GM15510 (cell line): ENCODE data around the gene CBX6.

Experiments used
- POLR2A ChIP-seq: IDR thresholded peaks from 3 replicates; pipeline ENCODE4 v1.6.1; 2011; ENCODE audit warnings: borderline replicate concordance; ENCODE audit not compliant: insufficient read length; ENCODE audit errors: extremely low read depth

CBX6 gene

GRCh38 chr22:38839686-38840085 is 32.3 kb downstream of the CBX6 start:
- no peak for TF ChIP-seq POLR2A

GRCh38 chr22:38837414-38837928 is 34.5 kb downstream of the CBX6 start:
- TF ChIP-seq POLR2A = no peak

- no peak for TF ChIP-seq POLR2A
These were observed 36.1 kb downstream of the CBX6 start for GRCh38 chr22:38835888-38836301.

- no peak for TF ChIP-seq POLR2A
These were observed 37.0 kb downstream of the CBX6 start for GRCh38 chr22:38834991-38835390.

DNA sequence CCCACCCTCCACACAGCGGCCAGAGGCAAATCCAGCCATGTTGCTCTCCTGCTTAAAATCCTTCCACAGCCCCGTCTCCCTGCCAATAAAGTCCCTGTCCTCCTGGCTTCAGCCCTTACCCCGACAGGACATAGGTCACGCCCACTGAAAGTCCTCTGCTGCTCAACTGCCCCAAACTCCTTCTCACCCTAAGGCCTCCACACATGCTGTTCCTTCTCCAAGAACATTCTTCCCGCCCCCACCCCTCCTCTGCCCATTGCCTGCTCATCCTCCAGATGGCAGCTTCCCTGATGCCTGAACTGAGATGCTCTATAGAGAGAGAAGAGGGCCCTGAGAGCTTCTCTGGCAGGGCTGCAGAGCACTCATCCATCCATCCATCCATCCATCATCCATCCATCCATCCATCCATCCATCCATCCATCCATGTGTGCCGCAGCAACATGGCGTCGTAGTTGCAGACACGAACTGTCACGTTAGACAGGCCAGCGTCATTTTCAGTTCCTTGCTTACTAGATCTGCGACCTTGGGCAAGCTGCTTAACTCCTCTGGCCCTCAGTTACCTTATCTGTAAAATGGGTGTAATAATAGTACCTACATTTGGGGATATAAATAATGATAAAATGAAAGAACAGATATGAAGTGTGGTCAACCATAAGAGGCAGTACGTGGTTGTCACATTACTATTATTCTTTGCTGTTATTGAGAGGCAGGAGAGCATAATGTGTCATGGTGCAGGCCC is 37.6 kb downstream of the CBX6 start:
- no peak for TF ChIP-seq POLR2A

GRCh38 chr22:38833061-38833460 is 39.0 kb downstream of the CBX6 start:
- TF ChIP-seq POLR2A = no peak

GRCh38 chr22:38832005-38832978 is 39.7 kb downstream of the CBX6 start:
- TF ChIP-seq POLR2A = no peak

- TF ChIP-seq POLR2A = no peak
These were observed 40.7 kb downstream of the CBX6 start for GRCh38 chr22:38831166-38831945.

- no peak for TF ChIP-seq POLR2A
These were observed 41.2 kb downstream of the CBX6 start for GRCh38 chr22:38830845-38831108.

DNA sequence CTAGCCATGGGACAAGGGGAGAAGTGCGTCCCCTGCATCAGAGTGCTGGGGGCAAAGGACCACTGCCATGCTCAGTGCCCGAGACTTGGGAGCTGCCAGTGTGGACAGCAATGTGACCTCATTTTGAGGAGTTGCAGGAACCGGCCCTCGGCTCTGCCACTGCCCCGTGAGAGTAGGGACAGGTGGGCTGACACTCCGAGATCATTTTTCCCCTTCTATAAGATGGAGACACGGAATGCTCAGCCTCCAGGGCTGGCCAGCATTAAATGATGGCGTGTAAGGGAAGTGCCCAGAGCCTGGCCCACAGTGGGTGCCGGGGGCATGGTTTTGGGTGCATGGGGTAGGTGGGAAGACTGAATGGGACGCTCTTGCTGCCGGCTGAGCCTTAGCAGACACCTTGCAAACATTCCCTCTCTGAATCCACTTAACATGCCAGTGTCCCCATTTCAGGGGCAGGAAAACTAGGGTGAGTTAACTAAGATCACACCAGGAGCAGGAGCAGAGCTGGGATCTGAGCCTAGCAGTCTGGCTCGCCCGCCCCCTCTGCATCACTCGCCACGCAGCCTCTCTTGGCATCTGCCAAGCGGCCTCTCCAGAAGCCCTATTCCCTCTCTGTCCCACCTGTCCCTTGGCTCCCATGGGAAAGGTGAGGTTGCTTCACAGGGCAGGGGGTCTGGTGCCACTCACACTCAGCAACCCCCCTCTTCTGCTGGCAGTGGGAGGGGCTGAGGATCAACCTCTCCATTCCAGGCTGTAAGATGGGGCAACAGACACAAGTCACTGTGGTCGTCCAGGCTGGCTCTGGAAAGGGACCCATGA is 41.8 kb downstream of the CBX6 start:
- no peak for TF ChIP-seq POLR2A

- no peak for TF ChIP-seq POLR2A
These were observed 42.5 kb downstream of the CBX6 start for GRCh38 chr22:38829485-38829884.

GRCh38 chr22:38828616-38829205 is 43.3 kb downstream of the CBX6 start:
- no peak for TF ChIP-seq POLR2A

GRCh38 chr22:38828191-38828590 is 43.8 kb downstream of the CBX6 start:
- TF ChIP-seq POLR2A = no peak

GRCh38 chr22:38827510-38827909 is 44.5 kb downstream of the CBX6 start:
- no peak for TF ChIP-seq POLR2A
